NCI-H2227 (cell line): ENCODE results near the gene HCN3.
"Not testable (repeated sequence)": the region's sequence is repeated elsewhere in the genome, so short reads cannot be mapped to it uniquely, and the experiment has no call there.

Source experiments
- DNase-seq: peaks from one replicate; lab custom pipeline; 2025; ENCODE audit not compliant: unreplicated experiment; lab: John Stamatoyannopoulos, UW

Gene HCN3

DNA sequence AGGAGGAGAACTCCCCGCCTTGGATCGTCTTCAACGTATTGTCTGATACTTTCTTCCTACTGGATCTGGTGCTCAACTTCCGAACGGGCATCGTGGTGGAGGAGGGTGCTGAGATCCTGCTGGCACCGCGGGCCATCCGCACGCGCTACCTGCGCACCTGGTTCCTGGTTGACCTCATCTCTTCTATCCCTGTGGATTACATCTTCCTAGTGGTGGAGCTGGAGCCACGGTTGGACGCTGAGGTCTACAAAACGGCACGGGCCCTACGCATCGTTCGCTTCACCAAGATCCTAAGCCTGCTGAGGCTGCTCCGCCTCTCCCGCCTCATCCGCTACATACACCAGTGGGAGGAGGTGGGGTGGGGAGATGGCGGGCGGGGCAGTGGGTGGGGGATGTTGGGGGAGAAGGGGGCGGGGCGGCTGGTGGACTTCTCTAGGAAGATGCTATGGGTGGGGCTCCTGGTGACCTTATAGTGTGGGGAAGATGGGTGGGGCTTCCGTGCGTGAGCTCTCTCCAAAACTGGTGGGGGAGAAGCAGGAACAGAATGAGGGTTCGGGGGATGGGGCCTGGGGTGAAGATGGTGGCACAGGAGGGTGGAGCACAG is 5.3 kb downstream of the HCN3 start:
- DNase-seq: no peak

- no peak for DNase-seq
These were observed 7.2 kb downstream of the HCN3 start for GRCh38 chr1:155284476-155284875.

DNA sequence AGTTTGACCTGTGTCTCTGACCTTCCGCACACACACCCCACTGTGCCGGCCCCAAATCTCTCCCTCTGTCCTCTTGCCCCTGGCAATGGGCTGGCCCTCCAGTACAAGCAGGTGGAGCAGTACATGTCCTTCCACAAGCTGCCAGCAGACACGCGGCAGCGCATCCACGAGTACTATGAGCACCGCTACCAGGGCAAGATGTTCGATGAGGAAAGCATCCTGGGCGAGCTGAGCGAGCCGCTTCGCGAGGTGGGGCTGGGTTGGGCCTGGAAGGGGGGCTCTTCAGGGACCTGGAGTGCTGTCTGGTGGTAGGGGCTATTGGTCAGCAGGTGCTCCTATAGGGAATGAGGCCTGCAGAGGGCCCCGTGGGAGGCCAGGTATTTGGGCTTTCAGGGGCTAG is 7.8 kb downstream of the HCN3 start:
- no peak for DNase-seq

DNA sequence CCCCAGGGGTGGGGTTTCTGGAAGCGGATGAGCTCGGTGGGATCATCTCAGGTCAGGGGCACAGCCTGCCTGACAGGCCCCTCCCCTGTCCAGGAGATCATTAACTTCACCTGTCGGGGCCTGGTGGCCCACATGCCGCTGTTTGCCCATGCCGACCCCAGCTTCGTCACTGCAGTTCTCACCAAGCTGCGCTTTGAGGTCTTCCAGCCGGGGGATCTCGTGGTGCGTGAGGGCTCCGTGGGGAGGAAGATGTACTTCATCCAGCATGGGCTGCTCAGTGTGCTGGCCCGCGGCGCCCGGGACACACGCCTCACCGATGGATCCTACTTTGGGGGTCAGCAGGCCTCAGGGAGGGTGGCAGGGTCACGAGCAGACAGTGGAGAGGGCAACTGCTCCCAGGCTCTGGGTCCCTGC is 8.4 kb downstream of the HCN3 start:
- no peak for DNase-seq

DNA sequence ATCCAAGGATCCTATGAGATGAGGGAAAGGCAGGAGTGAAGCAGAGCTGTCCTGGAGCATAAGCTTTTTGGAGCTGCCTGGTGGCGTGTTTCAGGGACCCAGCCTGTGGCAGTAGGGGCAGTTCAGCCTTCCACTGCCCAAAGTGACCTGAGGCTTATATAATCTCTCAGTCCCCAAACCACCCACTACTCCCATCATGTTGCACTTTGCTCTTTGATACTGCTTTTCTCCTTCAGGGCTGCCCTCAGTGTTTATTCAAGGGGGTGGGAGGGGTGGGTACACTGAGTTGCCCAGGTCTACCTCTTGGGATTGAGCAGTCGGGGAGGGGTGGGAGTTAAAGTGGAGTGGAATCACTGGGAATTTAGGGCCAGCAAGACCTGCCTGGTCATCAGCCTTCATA is 9.3 kb downstream of the HCN3 start:
- no peak for DNase-seq

DNA sequence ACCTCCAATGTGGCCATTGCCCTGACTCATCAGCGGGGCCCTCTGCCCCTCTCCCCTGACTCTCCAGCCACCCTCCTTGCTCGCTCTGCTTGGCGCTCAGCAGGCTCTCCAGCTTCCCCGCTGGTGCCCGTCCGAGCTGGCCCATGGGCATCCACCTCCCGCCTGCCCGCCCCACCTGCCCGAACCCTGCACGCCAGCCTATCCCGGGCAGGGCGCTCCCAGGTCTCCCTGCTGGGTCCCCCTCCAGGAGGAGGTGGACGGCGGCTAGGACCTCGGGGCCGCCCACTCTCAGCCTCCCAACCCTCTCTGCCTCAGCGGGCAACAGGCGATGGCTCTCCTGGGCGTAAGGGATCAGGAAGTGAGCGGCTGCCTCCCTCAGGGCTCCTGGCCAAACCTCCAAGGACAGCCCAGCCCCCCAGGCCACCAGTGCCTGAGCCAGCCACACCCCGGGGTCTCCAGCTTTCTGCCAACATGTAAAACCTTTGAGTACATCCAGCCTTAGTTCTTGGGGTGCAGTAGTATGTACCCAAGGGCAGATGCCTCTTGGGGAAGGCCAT is 10.8 kb downstream of the HCN3 start:
- DNase-seq: no peak

- not testable (repeated sequence) for DNase-seq
These were observed 13.7 kb downstream of the HCN3 start for GRCh38 chr1:155291006-155291405.

DNA sequence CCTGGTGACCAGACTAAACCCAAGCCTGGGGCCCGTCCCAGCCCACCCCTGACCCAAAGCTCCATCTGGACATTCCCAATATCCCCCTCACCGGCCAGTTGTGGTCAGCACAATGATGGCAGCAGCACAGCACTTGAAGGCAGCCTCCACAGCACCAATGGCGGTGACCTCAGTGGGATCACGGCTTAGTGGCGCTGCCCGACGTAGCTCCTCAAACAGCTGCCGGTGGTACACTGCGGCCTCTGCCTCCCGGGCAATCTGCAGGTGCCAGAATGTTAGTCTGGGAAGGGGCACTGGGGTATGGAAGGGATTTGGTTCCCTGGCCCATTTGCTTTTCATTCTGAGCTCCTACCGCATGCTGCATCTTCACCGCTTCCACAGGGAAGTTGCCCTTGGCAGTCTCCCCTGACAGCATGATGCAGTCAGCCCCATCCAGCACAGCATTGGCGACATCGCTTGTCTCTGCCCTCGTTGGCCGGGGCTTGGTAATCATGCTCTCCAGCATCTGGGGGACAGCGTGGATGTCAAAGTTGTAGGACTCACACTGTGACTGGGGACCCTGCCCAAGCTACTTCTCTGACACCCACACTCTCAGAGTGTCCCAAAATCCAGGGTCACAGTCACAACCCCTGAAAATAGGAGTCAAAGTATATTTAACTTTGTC is 16.0 kb downstream of the HCN3 start:
- DNase-seq: no peak

DNA sequence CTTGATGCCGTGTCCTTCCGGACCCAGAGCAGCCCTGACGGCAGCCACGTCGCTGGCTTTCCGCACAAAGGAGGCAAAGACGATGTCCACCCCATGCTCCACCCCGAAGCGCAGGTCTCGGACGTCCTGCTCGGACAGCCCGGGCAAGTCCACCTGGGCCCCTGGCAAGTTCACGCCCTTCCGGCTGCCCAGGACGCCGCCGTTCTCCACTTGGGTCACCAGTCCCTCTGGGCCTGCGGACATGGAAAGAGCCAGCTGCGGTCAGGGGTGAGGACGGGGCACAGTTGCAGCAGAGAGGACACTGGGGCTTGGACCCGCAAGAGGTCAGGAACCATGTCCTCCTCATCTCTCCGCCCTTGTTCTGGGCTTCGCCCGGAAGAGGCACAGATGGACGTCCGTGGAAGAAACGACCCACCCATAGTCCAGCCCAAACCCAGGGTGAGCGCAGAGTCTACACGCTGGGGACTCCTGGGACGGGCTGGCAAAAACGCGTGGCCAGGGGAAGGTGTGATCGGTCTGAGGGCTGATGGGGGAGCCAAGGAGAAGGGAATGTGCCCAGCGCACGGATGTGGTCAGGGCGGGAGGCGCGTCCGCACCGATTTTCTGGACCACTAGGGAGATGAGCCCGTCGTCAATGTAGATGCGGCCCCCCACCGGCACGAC is 17.4 kb downstream of the HCN3 start:
- no peak for DNase-seq

DNA sequence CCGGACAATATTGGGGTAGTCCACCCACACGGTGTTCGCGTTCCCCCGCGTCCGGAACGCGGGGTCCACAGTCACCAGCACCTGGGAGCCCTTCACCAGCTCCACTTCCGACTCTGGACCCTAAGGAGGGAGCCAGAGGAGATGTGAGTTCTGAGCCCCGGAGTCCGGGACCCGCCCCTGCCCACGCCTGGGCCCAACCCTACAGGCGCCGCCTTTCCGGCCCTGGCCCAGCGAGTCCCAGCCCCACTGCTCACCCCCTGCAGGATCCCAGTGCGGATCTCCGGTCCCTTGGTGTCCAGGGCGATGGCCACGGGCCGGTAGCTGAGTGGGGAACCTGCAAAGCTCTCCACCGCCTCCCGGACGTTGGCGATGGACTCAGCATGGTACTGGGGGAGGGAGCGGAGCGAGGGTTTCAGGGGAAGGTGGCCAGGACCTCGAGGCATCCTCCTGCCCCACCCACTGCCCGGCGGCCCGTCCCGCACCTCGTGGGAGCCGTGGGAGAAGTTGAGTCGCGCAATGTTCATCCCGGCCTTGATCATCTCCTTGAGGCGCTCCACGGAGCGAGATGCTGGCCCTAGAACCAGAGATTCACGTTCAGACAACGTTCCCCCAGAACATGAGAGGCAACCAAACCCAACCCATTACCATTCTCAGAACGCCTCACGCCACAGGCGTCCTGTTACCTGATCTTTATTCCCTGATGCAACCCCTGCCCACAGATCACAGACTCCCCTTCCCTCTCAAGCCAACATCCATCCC is 18.1 kb downstream of the HCN3 start:
- DNase-seq: no peak

- no peak for DNase-seq
These were observed 18.6 kb downstream of the HCN3 start for GRCh38 chr1:155295942-155296267.

- DNase-seq: no peak
These were observed 19.4 kb downstream of the HCN3 start for GRCh38 chr1:155296661-155297060.

- DNase-seq: peak; percentile 23
These were observed 20.1 kb downstream of the HCN3 start for GRCh38 chr1:155297384-155297783.

GRCh38 chr1:155300024-155300423 is 22.8 kb downstream of the HCN3 start:
- no peak for DNase-seq

DNA sequence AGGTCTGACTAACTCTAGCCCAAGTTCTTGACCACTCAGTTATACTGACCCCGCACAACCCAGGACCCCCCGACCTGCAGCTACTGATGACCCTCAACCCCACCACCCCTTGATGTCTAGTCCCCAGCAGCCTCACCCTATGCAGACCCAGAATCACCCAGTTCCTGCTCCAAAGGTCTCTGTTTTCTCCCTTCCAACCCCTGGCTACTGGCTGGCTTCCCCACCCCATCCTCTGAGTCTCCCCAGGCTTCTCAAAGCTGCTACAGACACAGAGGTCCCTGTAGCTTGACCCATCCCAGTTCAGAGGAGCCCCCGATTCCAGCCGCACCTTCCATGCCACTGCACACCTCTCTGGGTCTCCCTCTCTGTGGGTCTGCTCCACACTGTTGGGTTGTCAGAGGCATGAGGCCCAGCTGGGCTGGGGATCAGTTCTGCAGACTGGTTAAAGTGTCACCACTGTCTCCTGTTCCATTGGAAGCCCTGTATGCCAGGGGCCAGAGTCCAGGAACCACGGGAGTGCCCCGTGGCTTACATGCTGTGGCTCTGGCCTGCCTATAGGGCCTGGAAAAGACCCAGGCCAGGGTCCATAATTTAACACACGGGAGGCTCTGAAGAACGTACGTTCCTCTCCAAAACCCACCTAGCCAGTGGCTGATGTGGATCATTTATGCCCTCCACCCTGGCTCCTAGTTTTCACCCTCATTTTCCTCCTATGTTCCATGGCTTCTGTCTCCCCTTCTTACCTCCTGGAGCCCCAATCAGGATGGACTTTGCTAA is 23.5 kb downstream of the HCN3 start:
- DNase-seq: no peak

GRCh38 chr1:155301342-155301841 is 24.1 kb downstream of the HCN3 start, which contains the start of gene PKLR:
TSS of gene PKLR (minus strand) at chr1:155301438. CDS start at chr1:155301395, 43 bp downstream.
- DNase-seq: no peak

DNA sequence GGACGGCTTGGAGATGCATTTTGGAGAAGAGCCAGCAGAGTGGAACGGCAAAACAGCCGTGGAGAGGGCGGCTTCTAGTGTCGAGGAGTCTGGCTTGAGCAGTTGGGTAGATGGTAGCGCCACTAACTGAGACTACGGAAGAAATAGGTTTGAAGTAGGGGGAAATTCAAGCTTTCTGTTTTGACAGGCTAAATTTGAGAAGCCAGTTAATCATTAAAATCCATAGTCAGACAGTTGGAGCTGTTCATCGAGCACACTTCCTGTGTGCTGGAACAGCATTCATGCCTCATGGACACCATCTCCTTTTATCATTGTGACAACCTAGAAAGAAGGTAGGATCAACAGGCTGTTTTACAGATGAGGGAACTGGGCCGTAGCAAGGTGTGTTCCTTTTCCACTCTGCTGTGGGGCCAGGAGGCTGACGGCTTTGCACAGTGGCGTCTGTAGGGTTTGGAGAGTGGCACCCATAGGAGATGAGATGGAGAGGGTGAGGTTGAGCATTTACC is 27.3 kb downstream of the HCN3 start:
- DNase-seq: no peak

- no peak for DNase-seq
These were observed 28.7 kb downstream of the HCN3 start for GRCh38 chr1:155305881-155306391.

- DNase-seq: peak; percentile 39
These were observed 30.0 kb downstream of the HCN3 start for GRCh38 chr1:155307247-155307740.
